CD4-positive, alpha-beta T cell (primary cell): ENCODE measurements around the gene PLA2R1. TPM values are rescaled to one million over a fixed set of nuclear protein-coding genes. Genes with fewer than 3 reads are reported as not detected.

Experiments used
- ATAC-seq: fragments of 200-7000 bp; cut with Tn5 transposase; one replicate; pipeline ENCODE4 v1.10.0; 2022; ENCODE audit warnings: mild to moderate bottlenecking; ENCODE audit not compliant: poor library complexity
- CTCF ChIA-PET: fragments of 350-600 bp; sonication (Branson Sonifier 250); formaldehyde crosslinking; loops from one replicate; lab custom pipeline; 2021; ENCODE audit warnings: antibody characterized with exemption, inconsistent platforms; lab: Charles Lee
- POLR2A ChIA-PET: fragments of 350-600 bp; sonication (Branson Sonifier 250); formaldehyde crosslinking; loops from one replicate; lab custom pipeline; 2021; ENCODE audit warnings: antibody characterized with exemption, inconsistent platforms; lab: Charles Lee
- DNase-seq, 14 experiments: peaks; one replicate each; pipeline ENCODE4 v3.0.0-alpha.2; 2013 to 2020; ENCODE audit warnings: mixed read lengths in 2 of 14
- H3K27ac ChIP-seq, 2 donors: one replicate each; pipeline versions ENCODE4 v1.5.1 to v1.7.0; 2013; ENCODE audit warnings: low read length in 2 of 2, low read depth in 1 of 2, mild to moderate bottlenecking in 1 of 2
- H3K27me3 ChIP-seq, 2 experiments: 1 replicate in 1 of 2; 2 replicates in 1 of 2; pipeline versions ENCODE4 v1.6.1 to v1.7.0; 2013; ENCODE audit warnings: low read length in 2 of 2, control low read depth in 1 of 2, mild to moderate bottlenecking in 1 of 2, moderate library complexity in 1 of 2; ENCODE audit not compliant: insufficient read depth in 2 of 2, control insufficient read depth in 1 of 2
- H3K36me3 ChIP-seq: one replicate; pipeline ENCODE4 v1.6.1; 2013; ENCODE audit warnings: low read length, control low read depth; ENCODE audit not compliant: insufficient read depth
- H3K4me1 ChIP-seq: one replicate; pipeline ENCODE4 v1.6.1; 2013; ENCODE audit warnings: low read length, control low read depth; ENCODE audit not compliant: insufficient read depth
- H3K4me3 ChIP-seq: one replicate; pipeline ENCODE4 v1.5.1; 2013; ENCODE audit warnings: mild to moderate bottlenecking, low read length, moderate library complexity
- H3K9me3 ChIP-seq, 2 experiments: 1 replicate in 1 of 2; 2 replicates in 1 of 2; pipeline versions ENCODE4 v1.6.1 to v1.7.0; 2013; ENCODE audit warnings: low read length in 2 of 2, mild to moderate bottlenecking in 2 of 2, control low read depth in 1 of 2, moderate library complexity in 1 of 2; ENCODE audit not compliant: control insufficient read depth in 1 of 2, insufficient read depth in 1 of 2
- H3K27ac Mint-ChIP-seq: one replicate; pipeline ENCODE4 v1.8.0; 2020; ENCODE audit warnings: mixed read lengths
- H3K27me3 Mint-ChIP-seq: one replicate; pipeline ENCODE4 v1.8.0; 2021; ENCODE audit warnings: mixed read lengths
- H3K36me3 Mint-ChIP-seq: one replicate; pipeline ENCODE4 v1.8.0; 2021; ENCODE audit warnings: low read depth, mixed read lengths
- H3K4me1 Mint-ChIP-seq: one replicate; pipeline ENCODE4 v1.8.0; 2021; ENCODE audit warnings: low read depth, mixed read lengths
- H3K4me3 Mint-ChIP-seq: one replicate; pipeline ENCODE4 v1.8.0; 2020; ENCODE audit warnings: mild to moderate bottlenecking, mixed read lengths
- H3K9me3 Mint-ChIP-seq: one replicate; pipeline ENCODE4 v1.8.0; 2020; ENCODE audit warnings: mixed read lengths
- intact Hi-C, 2 experiments: fragments of 100-400 bp; cut with DNase I in 1 of 2; cut with micrococcal nuclease in 1 of 2; formaldehyde crosslinking; loops; one replicate each; pipeline versions ENCODE4 v1.15.1 to v1.9.0; 2023 to 2025; cut with DNase I, micrococcal nuclease
- total RNA-seq, 174 experiments: library from RNA in 2 of 174; stranded (reverse) in 2 of 174; gene quantifications; one replicate each; pipeline ENCODE4 v1.2.3 and lab custom pipeline; 2021 to 2026
- TF ChIP-seq, protein P1 (sequence below): fragments of 200-600 bp; IDR thresholded peaks from one replicate; pipeline ENCODE4 v1.8.0; 2022; ENCODE audit warnings: antibody characterized with exemption, mild to moderate bottlenecking

The PLA2R1 gene
- total RNA-seq, 2 experiments from 2014 or later, result not detected

DNA sequence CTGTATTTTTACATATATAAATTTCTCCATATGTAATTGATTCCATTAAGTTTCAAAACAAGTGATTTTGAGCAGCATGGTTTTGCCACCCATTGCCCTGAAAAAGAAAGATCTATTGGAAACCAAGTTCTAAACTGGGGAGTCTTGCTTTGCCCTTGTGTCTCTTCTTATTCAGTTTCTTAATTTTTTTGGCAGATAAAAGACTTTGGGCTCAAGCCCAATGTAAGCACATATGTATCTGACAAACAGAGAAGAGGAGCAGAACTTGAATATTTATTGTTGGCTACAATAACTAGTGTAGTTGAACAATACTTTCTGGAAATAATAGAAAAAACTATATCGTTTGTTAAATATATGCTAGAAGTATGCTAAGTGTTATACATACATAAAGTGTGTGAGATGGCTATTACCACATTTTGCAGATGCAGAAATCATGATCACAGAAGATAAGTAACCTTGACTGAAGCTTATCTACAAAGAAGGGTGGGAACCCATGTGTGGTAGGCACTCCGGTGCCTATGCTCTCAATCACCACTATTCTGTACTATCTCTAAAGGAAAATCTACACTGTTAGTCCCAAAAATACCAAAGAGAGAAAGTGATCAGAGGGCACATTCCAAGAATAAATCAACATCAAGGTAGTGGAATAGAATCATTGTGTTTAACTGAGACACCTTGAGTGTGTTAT is 109.1 kb downstream of the PLA2R1 start:
- ChIA-PET POLR2A (no interaction called here), CTCF (no interaction called here)
- TF ChIP-seq, protein P1, sequence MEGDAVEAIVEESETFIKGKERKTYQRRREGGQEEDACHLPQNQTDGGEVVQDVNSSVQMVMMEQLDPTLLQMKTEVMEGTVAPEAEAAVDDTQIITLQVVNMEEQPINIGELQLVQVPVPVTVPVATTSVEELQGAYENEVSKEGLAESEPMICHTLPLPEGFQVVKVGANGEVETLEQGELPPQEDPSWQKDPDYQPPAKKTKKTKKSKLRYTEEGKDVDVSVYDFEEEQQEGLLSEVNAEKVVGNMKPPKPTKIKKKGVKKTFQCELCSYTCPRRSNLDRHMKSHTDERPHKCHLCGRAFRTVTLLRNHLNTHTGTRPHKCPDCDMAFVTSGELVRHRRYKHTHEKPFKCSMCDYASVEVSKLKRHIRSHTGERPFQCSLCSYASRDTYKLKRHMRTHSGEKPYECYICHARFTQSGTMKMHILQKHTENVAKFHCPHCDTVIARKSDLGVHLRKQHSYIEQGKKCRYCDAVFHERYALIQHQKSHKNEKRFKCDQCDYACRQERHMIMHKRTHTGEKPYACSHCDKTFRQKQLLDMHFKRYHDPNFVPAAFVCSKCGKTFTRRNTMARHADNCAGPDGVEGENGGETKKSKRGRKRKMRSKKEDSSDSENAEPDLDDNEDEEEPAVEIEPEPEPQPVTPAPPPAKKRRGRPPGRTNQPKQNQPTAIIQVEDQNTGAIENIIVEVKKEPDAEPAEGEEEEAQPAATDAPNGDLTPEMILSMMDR, result no peak
- no peak overlapping the region for H3K4me3 Mint-ChIP-seq
- H3K9me3 ChIP-seq, result no peaks in the 10 kb centered on the region
- no peaks in the 10 kb centered on the region for H3K4me1 ChIP-seq
- no peak for ATAC-seq
- intact Hi-C loops, result no loop called here
- no peaks in the 10 kb centered on the region for H3K27me3 ChIP-seq
- no peaks in the 10 kb centered on the region for H3K9me3 Mint-ChIP-seq
- H3K27me3 Mint-ChIP-seq, result peaks cover 26% of the 10 kb centered on the region
- no peaks in the 10 kb centered on the region for H3K36me3 ChIP-seq
- H3K4me3 ChIP-seq, result no peak overlapping the region
- H3K27ac Mint-ChIP-seq, result no peak overlapping the region
- no peaks in the 10 kb centered on the region for H3K4me1 Mint-ChIP-seq
- no peak for DNase-seq
- no peak overlapping the region for H3K27ac ChIP-seq
- H3K36me3 Mint-ChIP-seq, result no peaks in the 10 kb centered on the region

- Histone ChIP-seq H3K27ac (no peak overlapping the region), H3K9me3 (no peaks in the 10 kb centered on the region), H3K4me3 (no peak overlapping the region), H3K4me1 (no peaks in the 10 kb centered on the region), H3K27me3 (no peaks in the 10 kb centered on the region), H3K36me3 (no peaks in the 10 kb centered on the region)
- intact Hi-C loops, result no loop called here
- no peaks in the 10 kb centered on the region for H3K36me3 Mint-ChIP-seq
- ChIA-PET CTCF (no interaction called here), POLR2A (no interaction called here)
- H3K27me3 Mint-ChIP-seq, result peaks cover 9% of the 10 kb centered on the region
- no peaks in the 10 kb centered on the region for H3K9me3 Mint-ChIP-seq
- TF ChIP-seq, protein P1, result no peak
- H3K27ac Mint-ChIP-seq, result no peak overlapping the region
- DNase-seq (no peak), ATAC-seq (no peak)
- H3K4me3 Mint-ChIP-seq, result no peak overlapping the region
- H3K4me1 Mint-ChIP-seq, result no peaks in the 10 kb centered on the region
Measured at GRCh38 chr2:159946326-159946999, 116.0 kb downstream of the PLA2R1 start.

DNA sequence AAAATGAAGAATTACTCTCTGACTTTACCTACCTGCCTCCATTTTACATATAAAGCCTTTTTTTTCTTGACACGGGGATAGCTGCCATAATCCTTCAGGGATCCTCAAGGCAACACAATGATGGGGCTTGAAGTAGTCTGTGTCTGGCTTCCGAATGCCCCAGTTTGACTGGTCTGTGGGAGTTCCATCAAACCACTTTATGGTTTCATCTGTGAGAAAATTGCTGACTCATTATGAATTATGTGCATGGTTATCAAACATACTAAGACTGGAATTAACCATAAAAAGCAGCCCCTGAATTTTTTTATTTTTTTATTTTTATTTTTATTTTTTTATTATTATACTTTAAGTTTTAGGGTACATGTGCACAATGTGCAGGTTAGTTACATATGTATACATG is 117.5 kb downstream of the PLA2R1 start:
- TF ChIP-seq, protein P1, result no peak
- CTCF ChIA-PET, result no interaction called here
- intact Hi-C loops, result no loop called here
- H3K9me3 Mint-ChIP-seq, result no peaks in the 10 kb centered on the region
- POLR2A ChIA-PET, result no interaction called here
- Histone ChIP-seq H3K27me3 (no peaks in the 10 kb centered on the region), H3K27ac (no peak overlapping the region), H3K9me3 (no peaks in the 10 kb centered on the region), H3K36me3 (no peaks in the 10 kb centered on the region), H3K4me3 (no peak overlapping the region), H3K4me1 (no peaks in the 10 kb centered on the region)
- no peak for ATAC-seq
- H3K4me1 Mint-ChIP-seq, result no peaks in the 10 kb centered on the region
- no peak overlapping the region for H3K4me3 Mint-ChIP-seq
- peaks cover 9% of the 10 kb centered on the region for H3K27me3 Mint-ChIP-seq
- no peak for DNase-seq
- H3K36me3 Mint-ChIP-seq, result no peaks in the 10 kb centered on the region
- no peak overlapping the region for H3K27ac Mint-ChIP-seq
